ENCODE results near the gene SEMA3F. TPM values are rescaled to one million over a fixed set of nuclear protein-coding genes. Genes with fewer than 3 reads are reported as not detected.

The SEMA3F gene
- total and polyA plus RNA-seq, 2 experiments from 2014 or later: 2.3 to 67.6 TPM

GRCh38 chr3:50155491-50155878, 361 bp downstream of the SEMA3F start (continued):
- TF ChIP-seq, protein P1, sequence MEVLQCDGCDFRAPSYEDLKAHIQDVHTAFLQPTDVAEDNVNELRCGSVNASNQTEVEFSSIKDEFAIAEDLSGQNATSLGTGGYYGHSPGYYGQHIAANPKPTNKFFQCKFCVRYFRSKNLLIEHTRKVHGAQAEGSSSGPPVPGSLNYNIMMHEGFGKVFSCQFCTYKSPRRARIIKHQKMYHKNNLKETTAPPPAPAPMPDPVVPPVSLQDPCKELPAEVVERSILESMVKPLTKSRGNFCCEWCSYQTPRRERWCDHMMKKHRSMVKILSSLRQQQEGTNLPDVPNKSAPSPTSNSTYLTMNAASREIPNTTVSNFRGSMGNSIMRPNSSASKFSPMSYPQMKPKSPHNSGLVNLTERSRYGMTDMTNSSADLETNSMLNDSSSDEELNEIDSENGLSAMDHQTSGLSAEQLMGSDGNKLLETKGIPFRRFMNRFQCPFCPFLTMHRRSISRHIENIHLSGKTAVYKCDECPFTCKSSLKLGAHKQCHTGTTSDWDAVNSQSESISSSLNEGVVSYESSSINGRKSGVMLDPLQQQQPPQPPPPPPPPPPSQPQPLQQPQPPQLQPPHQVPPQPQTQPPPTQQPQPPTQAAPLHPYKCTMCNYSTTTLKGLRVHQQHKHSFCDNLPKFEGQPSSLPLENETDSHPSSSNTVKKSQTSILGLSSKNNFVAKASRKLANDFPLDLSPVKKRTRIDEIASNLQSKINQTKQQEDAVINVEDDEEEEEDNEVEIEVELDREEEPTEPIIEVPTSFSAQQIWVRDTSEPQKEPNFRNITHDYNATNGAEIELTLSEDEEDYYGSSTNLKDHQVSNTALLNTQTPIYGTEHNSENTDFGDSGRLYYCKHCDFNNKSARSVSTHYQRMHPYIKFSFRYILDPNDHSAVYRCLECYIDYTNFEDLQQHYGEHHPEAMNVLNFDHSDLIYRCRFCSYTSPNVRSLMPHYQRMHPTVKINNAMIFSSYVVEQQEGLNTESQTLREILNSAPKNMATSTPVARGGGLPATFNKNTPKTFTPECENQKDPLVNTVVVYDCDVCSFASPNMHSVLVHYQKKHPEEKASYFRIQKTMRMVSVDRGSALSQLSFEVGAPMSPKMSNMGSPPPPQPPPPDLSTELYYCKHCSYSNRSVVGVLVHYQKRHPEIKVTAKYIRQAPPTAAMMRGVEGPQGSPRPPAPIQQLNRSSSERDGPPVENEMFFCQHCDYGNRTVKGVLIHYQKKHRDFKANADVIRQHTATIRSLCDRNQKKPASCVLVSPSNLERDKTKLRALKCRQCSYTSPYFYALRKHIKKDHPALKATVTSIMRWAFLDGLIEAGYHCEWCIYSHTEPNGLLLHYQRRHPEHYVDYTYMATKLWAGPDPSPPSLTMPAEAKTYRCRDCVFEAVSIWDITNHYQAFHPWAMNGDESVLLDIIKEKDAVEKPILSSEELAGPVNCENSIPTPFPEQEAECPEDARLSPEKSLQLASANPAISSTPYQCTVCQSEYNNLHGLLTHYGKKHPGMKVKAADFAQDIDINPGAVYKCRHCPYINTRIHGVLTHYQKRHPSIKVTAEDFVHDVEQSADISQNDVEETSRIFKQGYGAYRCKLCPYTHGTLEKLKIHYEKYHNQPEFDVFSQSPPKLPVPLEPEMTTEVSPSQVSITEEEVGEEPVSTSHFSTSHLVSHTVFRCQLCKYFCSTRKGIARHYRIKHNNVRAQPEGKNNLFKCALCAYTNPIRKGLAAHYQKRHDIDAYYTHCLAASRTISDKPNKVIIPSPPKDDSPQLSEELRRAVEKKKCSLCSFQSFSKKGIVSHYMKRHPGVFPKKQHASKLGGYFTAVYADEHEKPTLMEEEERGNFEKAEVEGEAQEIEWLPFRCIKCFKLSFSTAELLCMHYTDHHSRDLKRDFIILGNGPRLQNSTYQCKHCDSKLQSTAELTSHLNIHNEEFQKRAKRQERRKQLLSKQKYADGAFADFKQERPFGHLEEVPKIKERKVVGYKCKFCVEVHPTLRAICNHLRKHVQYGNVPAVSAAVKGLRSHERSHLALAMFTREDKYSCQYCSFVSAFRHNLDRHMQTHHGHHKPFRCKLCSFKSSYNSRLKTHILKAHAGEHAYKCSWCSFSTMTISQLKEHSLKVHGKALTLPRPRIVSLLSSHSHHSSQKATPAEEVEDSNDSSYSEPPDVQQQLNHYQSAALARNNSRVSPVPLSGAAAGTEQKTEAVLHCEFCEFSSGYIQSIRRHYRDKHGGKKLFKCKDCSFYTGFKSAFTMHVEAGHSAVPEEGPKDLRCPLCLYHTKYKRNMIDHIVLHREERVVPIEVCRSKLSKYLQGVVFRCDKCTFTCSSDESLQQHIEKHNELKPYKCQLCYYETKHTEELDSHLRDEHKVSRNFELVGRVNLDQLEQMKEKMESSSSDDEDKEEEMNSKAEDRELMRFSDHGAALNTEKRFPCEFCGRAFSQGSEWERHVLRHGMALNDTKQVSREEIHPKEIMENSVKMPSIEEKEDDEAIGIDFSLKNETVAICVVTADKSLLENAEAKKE (CRISPR knock-in tag; IDR thresholded peaks at IDR 0.05): no peak
- TF ChIP-seq EZH2 (IDR thresholded peaks at IDR 0.05; ENCODE audit: low read depth, unreplicated experiment) (no peak), EZH2phosphoT487 (IDR thresholded peaks at IDR 0.05; ENCODE audit: unreplicated experiment) (no peak)

GRCh38 chr3:50155891-50156290, 767 bp downstream of the SEMA3F start:
- peak; percentile 1; the same call in 2 of the 3 replicates for ATAC-seq
- TF ChIP-seq ZNF331 (CRISPR knock-in tag; IDR thresholded peaks at IDR 0.05; ENCODE audit: low read depth) (no peak), EZH2phosphoT487 (IDR thresholded peaks at IDR 0.05; ENCODE audit: unreplicated experiment) (no peak), POLR2AphosphoS5 (IDR thresholded peaks at IDR 0.05; ENCODE audit: low read depth) (no peak)
- TF ChIP-seq, protein P1 (CRISPR knock-in tag; IDR thresholded peaks at IDR 0.05): no peak

More at GRCh38 chr3:50155891-50156290, 767 bp downstream of the SEMA3F start:
- Histone ChIP-seq H3K4me1 (ENCODE audit: insufficient read depth) (peaks cover 43% of the 10 kb centered on the region), H3K27me3 (ENCODE audit: insufficient read depth) (peaks cover 21% of the 10 kb centered on the region), H3K36me3 (ENCODE audit: insufficient read depth) (no peaks in the 10 kb centered on the region), H3K79me2 (replicated peaks; ENCODE audit: insufficient read depth) (peaks cover 32% of the 10 kb centered on the region), H3F3A (replicated peaks; ENCODE audit: low read depth) (peaks cover 9% of the 10 kb centered on the region; the same call in 1 of the 2 replicates), H3K9me2 (ENCODE audit: insufficient read depth) (no peaks in the 10 kb centered on the region; the same call in 1 of the 2 replicates), H3K4me3 (peak overlapping the region; percentile 91), H4K20me1 (replicated peaks; ENCODE audit: insufficient read depth) (peaks cover 7% of the 10 kb centered on the region; the same call in 1 of the 2 replicates), H3K27ac (ENCODE audit: low read depth) (no peak overlapping the region), H3K4me2 (peak overlapping the region; percentile 99), H2AFZ (0 out of 2 replicates have a peak overlapping the region, but pooled peaks have one; percentile 28)
- H3K27me3 Mint-ChIP-seq (ENCODE audit: insufficient read depth, low read depth, poor library complexity): peaks cover 30% of the 10 kb centered on the region
- H3K27ac Mint-ChIP-seq: no peak overlapping the region
- H3K4me1 Mint-ChIP-seq: peaks cover 66% of the 10 kb centered on the region
- peak overlapping the region; percentile 89 for H3K4me3 Mint-ChIP-seq
- peaks cover 13% of the 10 kb centered on the region; the same call in 1 of the 3 replicates for H3K36me3 Mint-ChIP-seq (ENCODE audit: low read depth)
- no peaks in the 10 kb centered on the region for H3K9me3 Mint-ChIP-seq
- peak; percentile 39 for DNase-seq (ENCODE audit: low spot score)

Data from GM23338 (cell line).